ENCODE measurements around the gene JCAD. TPM values are rescaled to one million over a fixed set of nuclear protein-coding genes. Genes with fewer than 3 reads are reported as not detected.
A peak's percentile ranks its signal among the peaks of the same experiment; 100 is the strongest.

Gene JCAD
- total RNA-seq, 4 donors from 2014 or later: 33.6 to 65.2 (median 53.3) TPM

DNA sequence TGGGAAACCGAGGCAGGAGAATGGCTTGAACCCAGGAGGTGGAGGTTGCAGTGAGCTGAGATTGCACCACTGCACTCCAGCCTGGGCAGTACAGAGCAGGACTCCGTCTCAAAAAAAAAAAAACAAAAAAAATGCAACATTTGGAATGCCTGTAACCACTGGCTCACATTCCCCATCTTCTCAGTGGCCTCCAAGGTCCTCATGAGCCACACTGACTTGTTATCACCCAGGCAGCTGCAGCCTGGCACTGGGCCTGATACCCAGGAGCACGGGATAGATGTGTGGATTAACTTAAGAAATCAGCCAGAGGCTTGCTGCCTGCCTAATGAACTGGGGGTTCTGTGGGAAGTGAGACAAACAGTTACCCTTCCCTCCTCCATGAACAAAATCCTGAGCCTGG, 23.0 kb downstream of the JCAD start:
- intact Hi-C loops (cut with DNase I): no loop called here
- Histone ChIP-seq H3K9me3 (no peaks in the 10 kb centered on the region), H3K4me3 (no peak overlapping the region), H3K27me3 (no peaks in the 10 kb centered on the region), H3K36me3 (peaks cover 0 to 25% (median 10%) of the 10 kb centered on the region in 4 donors), H3K27ac (replicated peaks in 1 of 4) (no peak overlapping the region), H3K4me1 (peaks cover 0 to 17% (median 12%) of the 10 kb centered on the region in 4 donors)
- no peak for TF ChIP-seq POLR2A (IDR thresholded peaks at IDR 0.05; ENCODE audit: low read depth)
- TF ChIP-seq, protein P1, sequence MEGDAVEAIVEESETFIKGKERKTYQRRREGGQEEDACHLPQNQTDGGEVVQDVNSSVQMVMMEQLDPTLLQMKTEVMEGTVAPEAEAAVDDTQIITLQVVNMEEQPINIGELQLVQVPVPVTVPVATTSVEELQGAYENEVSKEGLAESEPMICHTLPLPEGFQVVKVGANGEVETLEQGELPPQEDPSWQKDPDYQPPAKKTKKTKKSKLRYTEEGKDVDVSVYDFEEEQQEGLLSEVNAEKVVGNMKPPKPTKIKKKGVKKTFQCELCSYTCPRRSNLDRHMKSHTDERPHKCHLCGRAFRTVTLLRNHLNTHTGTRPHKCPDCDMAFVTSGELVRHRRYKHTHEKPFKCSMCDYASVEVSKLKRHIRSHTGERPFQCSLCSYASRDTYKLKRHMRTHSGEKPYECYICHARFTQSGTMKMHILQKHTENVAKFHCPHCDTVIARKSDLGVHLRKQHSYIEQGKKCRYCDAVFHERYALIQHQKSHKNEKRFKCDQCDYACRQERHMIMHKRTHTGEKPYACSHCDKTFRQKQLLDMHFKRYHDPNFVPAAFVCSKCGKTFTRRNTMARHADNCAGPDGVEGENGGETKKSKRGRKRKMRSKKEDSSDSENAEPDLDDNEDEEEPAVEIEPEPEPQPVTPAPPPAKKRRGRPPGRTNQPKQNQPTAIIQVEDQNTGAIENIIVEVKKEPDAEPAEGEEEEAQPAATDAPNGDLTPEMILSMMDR (IDR thresholded peaks at IDR 0.05): no peak
- TF ChIP-seq EP300 (IDR thresholded peaks at IDR 0.05): no peak
- no peak for TF ChIP-seq POLR2AphosphoS5 (IDR thresholded peaks at IDR 0.05)
- WGBS: 76% methylated on average over 3 of the region's 3 CpGs
- DNase-seq (ENCODE audit: extremely low spot score): no peak

DNA sequence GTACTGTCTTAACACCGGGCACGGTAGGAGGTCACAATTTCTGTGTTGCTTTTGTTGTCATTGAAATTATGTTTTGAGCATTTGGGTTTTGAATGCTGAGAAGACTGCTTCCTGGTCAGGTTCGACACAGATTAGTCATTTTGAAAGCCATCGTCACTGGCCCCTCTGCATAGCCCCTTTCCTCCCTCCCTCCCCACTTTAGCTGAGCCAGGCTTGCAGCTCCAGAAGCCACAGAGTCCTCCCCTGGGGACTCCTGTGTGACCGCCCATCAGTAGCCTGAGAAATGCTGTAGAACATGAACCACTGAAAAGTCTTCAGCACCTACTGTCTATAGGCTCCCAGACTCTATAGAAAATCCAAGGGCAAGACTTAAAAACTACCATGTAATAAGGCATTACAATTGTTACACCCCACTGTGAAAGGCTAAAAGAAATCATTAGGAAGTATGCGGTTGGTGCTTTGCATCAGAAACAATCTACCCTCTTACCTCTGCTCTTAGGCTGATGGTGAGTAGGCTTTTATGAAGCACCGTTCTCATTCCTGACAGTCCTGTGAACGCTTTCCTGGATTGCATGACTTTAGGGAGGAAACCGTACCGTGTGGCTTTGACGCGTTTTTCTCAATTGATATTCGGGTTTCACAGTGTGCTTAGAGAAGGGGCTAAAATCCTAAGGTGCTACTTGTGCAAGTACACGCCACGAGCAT, 24.8 kb downstream of the JCAD start:
- H3K27ac ChIP-seq (replicated peaks in 1 of 4): no peak overlapping the region
- TF ChIP-seq, protein P1 (IDR thresholded peaks at IDR 0.05): no peak
- TF ChIP-seq EP300 (IDR thresholded peaks at IDR 0.05) (no peak), POLR2A (IDR thresholded peaks at IDR 0.05; ENCODE audit: low read depth) (no peak), POLR2AphosphoS5 (IDR thresholded peaks at IDR 0.05) (no peak)
- peaks cover 10 to 16% (median 12%) of the 10 kb centered on the region in 4 donors for H3K4me1 ChIP-seq
- intact Hi-C loops (cut with DNase I): no loop called here
- no peak for DNase-seq (ENCODE audit: extremely low spot score)
- 78% methylated on average over 15 of the region's 15 CpGs for WGBS
- no peaks in the 10 kb centered on the region for H3K9me3 ChIP-seq
- no peak overlapping the region for H3K4me3 ChIP-seq
- peaks cover 0 to 10% (median 6%) of the 10 kb centered on the region in 4 donors for H3K36me3 ChIP-seq
- H3K27me3 ChIP-seq: no peaks in the 10 kb centered on the region

DNA sequence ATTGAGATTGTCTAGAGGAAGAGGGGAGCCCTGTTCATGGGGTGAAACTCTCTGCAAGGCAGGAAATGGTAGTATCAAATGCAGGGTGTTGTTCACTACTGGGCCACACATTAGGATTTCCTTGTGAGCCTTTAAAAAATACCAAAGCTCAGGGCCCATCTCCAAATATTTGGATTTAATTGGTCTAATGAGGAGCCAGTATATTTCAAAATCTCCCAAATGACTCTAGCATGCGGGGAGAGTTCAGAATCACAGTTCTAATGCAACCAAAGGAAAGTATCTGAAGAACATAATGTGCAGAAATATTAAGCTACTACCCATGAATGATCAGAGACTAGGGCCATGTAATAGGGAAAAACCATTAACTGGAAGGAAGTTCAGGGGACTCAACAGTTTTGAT, 27.3 kb downstream of the JCAD start:
- 96% methylated on average over 1 of the region's 1 CpG for WGBS
- Histone ChIP-seq H3K4me1 (peaks cover 31 to 35% (median 33%) of the 10 kb centered on the region in 4 donors), H3K4me3 (no peak overlapping the region), H3K9me3 (no peaks in the 10 kb centered on the region), H3K27ac (replicated peaks in 1 of 4) (no peak overlapping the region), H3K27me3 (no peaks in the 10 kb centered on the region), H3K36me3 (peaks cover 0 to 12% (median 6%) of the 10 kb centered on the region in 4 donors)
- intact Hi-C loops (cut with DNase I): no loop called here
- TF ChIP-seq, protein P1 (IDR thresholded peaks at IDR 0.05): no peak
- TF ChIP-seq EP300 (IDR thresholded peaks at IDR 0.05): no peak
- DNase-seq (ENCODE audit: extremely low spot score): no peak

DNA sequence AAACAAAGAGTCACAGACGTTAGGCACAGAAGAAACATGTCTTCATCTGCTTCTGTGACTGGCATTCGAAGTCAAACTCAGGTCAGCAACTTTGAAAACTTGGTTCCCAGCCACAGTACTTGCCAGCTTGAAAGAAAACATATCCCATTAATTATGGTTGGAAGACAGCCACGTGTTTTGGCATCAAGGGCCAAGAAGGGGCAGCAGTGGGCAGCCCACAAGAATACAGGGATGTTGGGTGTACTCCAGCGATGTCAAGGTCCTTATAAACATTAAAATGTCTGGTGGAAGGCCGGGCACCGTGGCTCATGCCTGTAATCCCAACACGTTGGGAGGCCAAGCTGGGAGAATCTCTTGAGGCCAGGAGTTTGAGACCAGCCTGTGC, 29.5 kb downstream of the JCAD start:
- intact Hi-C loops (cut with DNase I): no loop called here
- Histone ChIP-seq H3K4me1 (peaks cover 37 to 45% (median 42%) of the 10 kb centered on the region in 4 donors), H3K4me3 (no peak overlapping the region), H3K9me3 (no peaks in the 10 kb centered on the region), H3K27ac (replicated peaks in 1 of 4) (peak overlapping the region in 2 of 4 donors; percentile 28 to 49), H3K27me3 (no peaks in the 10 kb centered on the region), H3K36me3 (peaks cover 0 to 19% (median 6%) of the 10 kb centered on the region in 4 donors)
- DNase-seq (ENCODE audit: extremely low spot score): no peak
- TF ChIP-seq, protein P1 (IDR thresholded peaks at IDR 0.05): no peak
- TF ChIP-seq EP300 (IDR thresholded peaks at IDR 0.05): no peak
- 61% methylated on average over 7 of the region's 7 CpGs for WGBS

All from esophagus muscularis mucosa (tissue), 4 donors.